ENCODE results near the gene CADPS. TPM values are rescaled to one million over a fixed set of nuclear protein-coding genes. Genes with fewer than 3 reads are reported as not detected.

The CADPS gene
- total and polyA plus RNA-seq, 4 donors: 0.13 to 3.6 (median 0.49) TPM

GRCh38 chr3:62688050-62688449, 187.2 kb downstream of the CADPS start:
- peaks cover 0 to 3% (median 0%) of the 10 kb centered on the region in 5 donors for H3K4me1 ChIP-seq (ENCODE audit: control insufficient read depth in 5 of 5, insufficient read depth in 5 of 5, low read length in 5 of 5)
- H3K9ac ChIP-seq (ENCODE audit: insufficient read depth in 1 of 2, low read length in 2 of 2): no peak overlapping the region
- no peak for TF ChIP-seq CTCF (IDR thresholded peaks at IDR 0.05; ENCODE audit: control extremely low read depth, extremely low read depth)
- DNase-seq (no peak), ATAC-seq (ENCODE audit: insufficient read depth, low FRiP score) (no peak)
- no peak overlapping the region for H3K4me3 ChIP-seq
- no peaks in the 10 kb centered on the region for H3K9me3 ChIP-seq (ENCODE audit: control insufficient read depth in 4 of 4, insufficient read depth in 3 of 4, low read length in 3 of 4)
- H3K27ac ChIP-seq (ENCODE audit: low read depth in 1 of 2, low read length in 1 of 2): no peak overlapping the region
- H3K36me3 ChIP-seq (ENCODE audit: control insufficient read depth in 4 of 4, insufficient read depth in 4 of 4, low read length in 4 of 4): no peaks in the 10 kb centered on the region
- WGBS, 2 donors: 78 to 80% methylated on average over 2 of the region's 2 CpGs
- H3K27me3 ChIP-seq (ENCODE audit: control insufficient read depth in 3 of 3, insufficient read depth in 3 of 3, low read length in 2 of 3): peaks cover 0 to 38% (median 4%) of the 10 kb centered on the region in 3 donors

DNA sequence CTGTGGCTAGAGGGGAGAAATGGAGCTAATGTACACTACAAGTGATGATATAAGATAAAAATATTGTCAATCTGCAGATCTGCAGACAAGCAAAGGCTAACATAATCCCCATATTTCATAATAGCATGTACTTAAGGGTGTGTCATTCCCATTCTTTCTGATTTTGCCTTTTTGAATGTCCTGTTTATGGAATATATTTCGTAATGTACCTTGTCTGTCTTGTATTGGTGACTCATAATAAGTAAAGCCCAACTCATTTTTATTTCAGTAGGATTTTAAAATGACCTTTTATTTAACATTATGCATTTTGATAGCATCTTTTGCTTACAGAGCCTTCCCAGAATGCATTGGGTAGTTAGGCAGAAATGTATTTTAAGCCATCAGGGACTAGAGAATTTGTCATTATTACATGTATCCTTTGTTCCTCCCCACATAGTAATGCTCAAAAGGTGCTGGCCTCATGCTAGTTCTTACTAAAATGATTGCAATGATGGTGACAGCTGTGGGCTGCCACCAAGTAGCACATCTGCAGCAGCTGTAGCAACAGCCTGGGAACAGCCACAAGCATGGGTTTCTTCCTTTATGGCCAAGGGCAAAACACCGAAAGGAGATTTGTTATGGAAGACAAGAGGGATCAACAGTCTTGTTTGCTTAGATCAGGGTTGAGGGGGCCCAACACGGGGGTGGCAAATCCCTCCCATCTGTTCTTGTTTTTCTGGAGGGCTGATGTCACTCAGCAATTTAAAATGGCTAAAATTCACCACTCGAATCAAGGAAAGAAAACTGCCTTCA, 188.5 kb downstream of the CADPS start:
- Histone ChIP-seq H3K4me3 (no peak overlapping the region), H3K36me3 (ENCODE audit: control insufficient read depth in 4 of 4, insufficient read depth in 4 of 4, low read length in 4 of 4) (no peaks in the 10 kb centered on the region), H3K27ac (ENCODE audit: low read depth in 1 of 2, low read length in 1 of 2) (no peak overlapping the region), H3K9me3 (ENCODE audit: control insufficient read depth in 4 of 4, insufficient read depth in 3 of 4, low read length in 3 of 4) (no peaks in the 10 kb centered on the region), H3K9ac (ENCODE audit: insufficient read depth in 1 of 2, low read length in 2 of 2) (no peak overlapping the region), H3K27me3 (ENCODE audit: control insufficient read depth in 3 of 3, insufficient read depth in 3 of 3, low read length in 2 of 3) (peaks cover 0 to 46% (median 4%) of the 10 kb centered on the region in 3 donors), H3K4me1 (ENCODE audit: control insufficient read depth in 5 of 5, insufficient read depth in 5 of 5, low read length in 5 of 5) (peaks cover 0 to 6% (median 0%) of the 10 kb centered on the region in 5 donors)
- no peak for TF ChIP-seq CTCF (IDR thresholded peaks at IDR 0.05; ENCODE audit: control extremely low read depth, extremely low read depth)
- ATAC-seq (ENCODE audit: insufficient read depth, low FRiP score) (no peak), DNase-seq (no peak)
- 50 to 51% methylated on average over 4 of the region's 4 CpGs for WGBS, 2 donors

- WGBS, 2 donors: 93 to 100% methylated on average over 2 of the region's 2 CpGs
- Histone ChIP-seq H3K4me1 (ENCODE audit: control insufficient read depth in 5 of 5, insufficient read depth in 5 of 5, low read length in 5 of 5) (peaks cover 0 to 6% (median 0%) of the 10 kb centered on the region in 5 donors), H3K4me3 (no peak overlapping the region), H3K36me3 (ENCODE audit: control insufficient read depth in 4 of 4, insufficient read depth in 4 of 4, low read length in 4 of 4) (no peaks in the 10 kb centered on the region), H3K27me3 (ENCODE audit: control insufficient read depth in 3 of 3, insufficient read depth in 3 of 3, low read length in 2 of 3) (peaks cover 0 to 35% (median 4%) of the 10 kb centered on the region in 3 donors), H3K9ac (ENCODE audit: insufficient read depth in 1 of 2, low read length in 2 of 2) (no peak overlapping the region), H3K27ac (ENCODE audit: low read depth in 1 of 2, low read length in 1 of 2) (no peak overlapping the region), H3K9me3 (ENCODE audit: control insufficient read depth in 4 of 4, insufficient read depth in 3 of 4, low read length in 3 of 4) (no peaks in the 10 kb centered on the region)
- DNase-seq: no peak
- no peak for ATAC-seq (ENCODE audit: insufficient read depth, low FRiP score)
- no peak for TF ChIP-seq CTCF (IDR thresholded peaks at IDR 0.05; ENCODE audit: control extremely low read depth, extremely low read depth)
These were observed 192.4 kb downstream of the CADPS start for GRCh38 chr3:62682826-62683225.

All from lung (tissue), 12 donors.